DMS53 (cell line): ENCODE measurements around the gene CNMD.

Source experiments
- DNase-seq: peaks from one replicate; lab custom pipeline; 2025; lab: John Stamatoyannopoulos, UW

Gene CNMD

GRCh38 chr13:52739468-52740071 is at the start of gene CNMD:
CNMD (minus strand) TSS chr13:52739820; CDS start chr13:52739701, 119 bp downstream.
- peak; percentile 35 for DNase-seq

DNA sequence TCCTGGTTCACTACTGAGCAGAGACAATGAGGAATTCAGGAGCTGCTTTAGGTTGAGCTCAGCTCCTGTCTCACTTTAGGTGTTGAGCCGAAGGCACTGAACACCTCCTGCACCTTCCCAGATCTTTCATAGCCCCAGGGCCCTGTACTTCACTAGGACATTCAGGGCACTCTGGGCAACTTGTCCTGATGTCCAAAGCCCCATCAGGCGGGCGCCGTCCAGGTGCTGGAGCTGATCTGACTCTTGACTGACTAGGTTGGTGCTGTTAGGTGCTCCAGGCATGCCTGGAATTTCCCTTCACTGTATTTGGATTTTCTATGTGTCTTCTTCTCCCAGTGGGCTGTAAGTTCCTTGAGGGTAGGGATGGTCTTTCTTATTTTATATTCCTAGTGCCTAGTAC is 48.4 kb upstream of the CNMD start:
- no peak for DNase-seq

- no peak for DNase-seq
These were observed 47.6 kb upstream of the CNMD start for GRCh38 chr13:52787235-52787634.

- DNase-seq, result peak; percentile 27
These were observed 47.1 kb upstream of the CNMD start for GRCh38 chr13:52786766-52787165.

GRCh38 chr13:52785739-52786138 is 46.1 kb upstream of the CNMD start:
- peak; percentile 26 for DNase-seq

- no peak for DNase-seq
These were observed 45.1 kb upstream of the CNMD start for GRCh38 chr13:52784591-52785340.

GRCh38 chr13:52783943-52784342 is 44.3 kb upstream of the CNMD start:
- DNase-seq, result no peak

DNA sequence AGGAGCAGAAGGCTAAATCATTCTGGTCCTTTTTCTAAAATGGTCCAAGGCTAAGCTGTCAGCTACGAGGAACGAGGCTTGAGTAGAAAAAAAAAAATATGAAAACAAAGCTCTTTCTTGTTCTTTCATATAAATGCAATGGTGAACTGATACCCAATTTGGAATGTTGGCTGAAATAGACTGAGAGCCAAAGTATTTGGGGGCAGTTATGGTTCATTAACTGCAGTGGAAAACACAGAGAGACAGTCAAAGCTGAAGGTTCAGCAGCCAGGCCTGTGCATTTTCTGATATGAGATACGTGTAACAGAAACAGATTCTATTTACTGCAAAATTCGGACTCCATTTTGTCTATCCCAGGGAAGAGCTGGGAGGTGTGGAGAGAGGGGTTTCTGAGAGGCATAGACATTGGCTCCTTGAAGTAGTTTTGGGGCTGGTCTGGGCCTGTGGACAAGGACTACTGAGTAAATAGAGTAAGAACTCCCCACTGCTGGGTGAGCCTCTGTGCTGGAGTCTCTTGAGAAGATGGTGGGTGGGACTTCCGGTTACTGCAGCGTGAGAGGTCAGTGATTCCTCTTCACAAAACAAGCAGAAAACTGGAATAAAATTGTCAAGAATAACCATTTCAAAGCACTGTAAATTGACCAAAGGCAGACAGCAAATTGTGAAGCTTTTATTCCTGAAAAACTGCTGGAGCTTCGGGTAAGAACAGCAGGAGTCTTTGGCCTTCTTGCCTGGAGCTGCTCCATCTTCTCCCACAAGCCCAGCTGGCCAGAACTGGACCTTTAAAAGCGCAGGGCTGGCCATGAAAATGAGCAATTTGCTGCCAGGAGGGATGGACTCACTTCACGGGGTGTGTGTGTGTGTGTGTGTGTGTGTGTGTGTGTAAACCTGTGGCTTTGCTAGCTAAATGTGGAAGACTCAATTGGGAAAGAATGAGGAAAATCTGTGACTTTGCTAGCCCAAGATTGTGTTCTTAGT is 43.1 kb upstream of the CNMD start:
- DNase-seq, result no peak

- DNase-seq, result no peak
These were observed 41.0 kb upstream of the CNMD start for GRCh38 chr13:52780611-52781010.

DNA sequence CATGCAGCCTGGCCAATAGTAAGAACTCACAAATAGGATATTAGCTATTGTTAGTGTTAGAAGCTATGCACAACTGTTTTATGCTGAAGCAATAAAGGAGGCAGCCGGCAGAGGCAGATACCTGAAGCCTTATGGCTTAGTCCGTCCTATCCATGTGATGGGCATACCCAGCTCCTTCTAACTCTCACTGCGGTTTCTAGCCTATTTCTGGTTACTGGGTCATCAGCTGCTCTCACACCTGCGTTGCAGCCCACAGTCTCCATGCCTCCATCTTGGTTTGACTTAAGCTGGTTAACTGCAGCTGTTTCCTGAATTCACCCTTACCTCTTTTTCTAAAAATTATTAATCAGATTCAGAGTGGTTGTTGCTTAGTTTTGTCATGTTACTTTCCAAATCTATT is 40.5 kb upstream of the CNMD start:
- peak; percentile 22 for DNase-seq

- peak; percentile 7 for DNase-seq
These were observed 39.5 kb upstream of the CNMD start for GRCh38 chr13:52779103-52779502.

- no peak for DNase-seq
These were observed 37.1 kb upstream of the CNMD start for GRCh38 chr13:52776726-52777125.

GRCh38 chr13:52775511-52775910 is 35.9 kb upstream of the CNMD start:
- DNase-seq, result no peak

DNA sequence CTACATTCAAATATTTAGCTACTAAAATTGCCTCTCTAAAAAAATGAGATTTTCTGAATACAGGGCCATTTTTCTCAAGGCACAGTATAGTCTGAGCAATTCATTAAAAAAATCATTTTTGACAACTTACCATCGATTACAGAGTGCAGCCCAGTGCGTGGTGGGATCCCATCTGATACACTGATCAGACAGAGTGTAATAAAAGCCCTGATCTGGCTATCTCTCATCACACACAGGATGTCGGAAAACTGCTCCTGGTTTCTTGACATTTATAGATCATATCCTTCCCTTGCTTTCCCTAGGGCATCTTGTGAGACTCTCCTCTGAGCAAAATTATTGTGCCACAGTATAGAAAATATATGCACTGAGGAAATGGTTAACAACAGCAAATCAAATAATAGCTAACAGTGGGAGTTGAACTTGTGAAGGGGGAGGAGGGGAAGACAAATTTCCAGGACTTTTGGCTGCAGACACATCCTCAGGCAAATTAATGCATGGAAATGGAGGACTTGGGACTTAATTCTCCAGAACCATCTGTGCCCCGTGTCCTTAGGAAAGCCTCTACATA is 28.4 kb upstream of the CNMD start:
- DNase-seq, result no peak

DNA sequence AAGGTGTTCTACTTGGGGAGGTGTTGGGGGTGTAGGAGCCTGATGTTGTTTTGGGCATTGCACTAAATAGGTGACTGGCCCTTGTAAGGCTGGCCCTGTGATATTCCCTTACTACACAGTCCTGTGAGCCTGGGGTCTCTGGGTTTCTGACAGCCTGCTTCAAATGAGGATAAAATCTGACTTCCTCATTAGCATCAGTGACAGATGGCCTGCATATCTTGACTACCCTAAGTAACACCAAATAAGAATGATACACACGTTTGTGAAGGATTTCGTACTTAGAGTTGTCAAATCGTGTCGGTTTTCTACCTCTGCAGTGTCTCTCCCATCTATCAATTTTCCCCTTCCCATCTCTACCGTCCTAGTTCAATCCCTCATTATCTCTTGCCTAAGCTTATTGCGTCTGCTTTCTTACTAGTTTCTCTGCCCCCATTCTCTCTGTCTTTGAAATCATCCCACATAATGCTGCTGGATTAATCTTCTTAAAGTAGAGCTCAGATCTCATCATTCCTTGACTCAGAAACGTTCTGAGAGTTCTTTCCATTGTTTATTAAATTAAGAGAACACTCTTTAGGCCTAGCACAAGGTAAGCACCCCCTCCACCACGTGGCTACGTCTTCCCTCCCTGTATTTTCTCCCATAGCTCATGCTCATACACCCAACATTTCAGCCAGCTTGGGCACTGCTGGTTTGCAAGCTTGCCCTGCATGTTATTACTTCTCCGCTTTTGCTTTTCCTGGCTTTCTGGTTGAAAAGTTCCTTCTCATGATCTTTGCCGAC is 26.2 kb upstream of the CNMD start:
- no peak for DNase-seq

DNA sequence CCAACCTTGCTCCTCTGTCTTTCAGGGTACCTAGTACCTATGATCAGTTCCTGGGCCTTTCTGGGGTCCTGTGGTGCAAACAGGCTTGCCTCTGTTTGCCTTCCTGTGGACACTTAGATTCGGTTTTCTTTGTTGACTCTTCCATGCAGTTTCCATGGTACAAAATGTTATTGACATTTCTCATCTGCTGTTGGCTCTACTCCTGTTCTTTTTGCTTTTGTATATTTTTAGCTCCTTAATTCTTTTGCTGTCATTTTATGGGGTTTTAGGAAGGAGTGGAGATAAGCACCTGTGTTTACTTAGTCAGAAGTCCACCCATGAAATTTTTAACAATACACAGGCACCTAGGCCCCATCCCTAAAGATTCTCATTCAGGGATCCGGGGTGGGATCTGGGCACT is 20.5 kb upstream of the CNMD start:
- DNase-seq, result peak; percentile 56

- DNase-seq, result no peak
These were observed 18.5 kb upstream of the CNMD start for GRCh38 chr13:52758114-52758513.

DNA sequence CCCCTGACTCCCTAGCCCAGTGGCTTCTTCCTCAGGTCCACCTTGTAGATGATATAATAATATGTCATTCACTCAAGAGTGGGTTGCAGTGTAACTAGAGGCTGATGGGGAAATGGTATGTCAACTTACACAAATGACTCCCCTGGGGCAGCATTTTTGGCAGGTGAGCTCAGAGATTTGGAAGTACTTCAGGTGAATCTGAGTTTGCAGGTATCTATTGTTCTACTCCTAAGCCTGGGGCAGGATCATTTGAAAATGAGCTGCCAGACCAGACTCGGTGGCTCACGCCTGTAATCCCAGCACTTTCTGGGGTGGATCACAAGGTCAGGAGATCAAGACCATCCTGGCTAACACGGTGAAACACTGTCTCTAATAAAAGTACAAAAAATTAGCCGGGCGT is 11.6 kb upstream of the CNMD start:
- DNase-seq, result no peak

DNA sequence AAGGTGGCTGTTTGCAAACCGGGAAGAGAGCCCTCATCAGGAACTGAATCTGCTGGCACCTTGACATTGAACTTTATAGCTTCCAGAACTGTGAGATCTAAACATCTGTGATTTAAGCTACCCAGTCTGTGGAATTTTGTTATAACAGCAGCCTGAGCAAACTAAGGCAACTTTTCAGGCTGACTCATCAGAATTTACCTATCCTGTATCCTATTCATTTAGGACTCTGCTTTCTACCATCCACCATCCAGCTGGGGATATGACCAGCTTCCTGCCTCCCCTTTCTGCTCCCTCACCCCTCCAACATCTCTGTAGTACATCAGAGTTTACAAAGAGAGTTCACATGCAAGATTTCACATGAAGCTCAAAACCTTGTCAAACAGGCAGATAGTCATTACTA is 11.1 kb upstream of the CNMD start:
- no peak for DNase-seq

GRCh38 chr13:52749419-52749818 is 9.8 kb upstream of the CNMD start:
- no peak for DNase-seq

GRCh38 chr13:52746141-52746540 is 6.5 kb upstream of the CNMD start:
- DNase-seq, result no peak
